Measurements from ENCODE around the gene SORCS2. TPM values are rescaled to one million over a fixed set of nuclear protein-coding genes. Genes with fewer than 3 reads are reported as not detected.

Gene SORCS2
- total RNA-seq, 1 donor from 2014 or later: 2.8 TPM

- no peak for DNase-seq (ENCODE audit: low read depth)
These were observed 207.3 kb downstream of the SORCS2 start for GRCh38 chr4:7399440-7400234.

GRCh38 chr4:7400671-7401298 lies 208.4 kb downstream of the SORCS2 start:
- no peak for DNase-seq (ENCODE audit: low read depth)

GRCh38 chr4:7402526-7402925 lies 210.2 kb downstream of the SORCS2 start:
- DNase-seq (ENCODE audit: low read depth): no peak

GRCh38 chr4:7403001-7403400 lies 210.7 kb downstream of the SORCS2 start:
- DNase-seq (ENCODE audit: low read depth): peak; percentile 13

GRCh38 chr4:7408166-7408565 lies 215.8 kb downstream of the SORCS2 start:
- DNase-seq (ENCODE audit: low read depth): no peak

GRCh38 chr4:7410446-7410845 lies 218.1 kb downstream of the SORCS2 start:
- DNase-seq (ENCODE audit: low read depth): no peak

- DNase-seq (ENCODE audit: low read depth): no peak
These were observed 219.2 kb downstream of the SORCS2 start for GRCh38 chr4:7411491-7411890.

GRCh38 chr4:7411896-7412553 lies 219.7 kb downstream of the SORCS2 start:
- no peak for DNase-seq (ENCODE audit: low read depth)

GRCh38 chr4:7412554-7412912 lies 220.2 kb downstream of the SORCS2 start:
- DNase-seq (ENCODE audit: low read depth): no peak

GRCh38 chr4:7414046-7414445 lies 221.7 kb downstream of the SORCS2 start:
- DNase-seq (ENCODE audit: low read depth): no peak

GRCh38 chr4:7414736-7415510 lies 222.6 kb downstream of the SORCS2 start:
- no peak for DNase-seq (ENCODE audit: low read depth)

GRCh38 chr4:7415927-7416686 lies 223.8 kb downstream of the SORCS2 start:
- DNase-seq (ENCODE audit: low read depth): no peak

GRCh38 chr4:7416745-7417432 lies 224.6 kb downstream of the SORCS2 start:
- DNase-seq (ENCODE audit: low read depth): no peak

GRCh38 chr4:7417639-7418038 lies 225.3 kb downstream of the SORCS2 start:
- DNase-seq (ENCODE audit: low read depth): no peak

- DNase-seq (ENCODE audit: low read depth): no peak
These were observed 226.0 kb downstream of the SORCS2 start for GRCh38 chr4:7418131-7418943.

GRCh38 chr4:7419961-7420660 lies 227.8 kb downstream of the SORCS2 start:
- DNase-seq (ENCODE audit: low read depth): no peak

- no peak for DNase-seq (ENCODE audit: low read depth)
These were observed 228.3 kb downstream of the SORCS2 start for GRCh38 chr4:7420661-7421040.

- no peak for DNase-seq (ENCODE audit: low read depth)
These were observed 229.2 kb downstream of the SORCS2 start for GRCh38 chr4:7421356-7422150.

Data from myocyte (in vitro differentiated cells).